HG03103 (cell line): ENCODE results near the gene MYO18B.

Experiments used
- ATAC-seq: cut with Tn5 transposase; IDR thresholded peaks from one replicate; pipeline ENCODE4 v1.9.1; 2021; ENCODE audit warnings: low read depth; ENCODE audit not compliant: unreplicated experiment

MYO18B gene

DNA sequence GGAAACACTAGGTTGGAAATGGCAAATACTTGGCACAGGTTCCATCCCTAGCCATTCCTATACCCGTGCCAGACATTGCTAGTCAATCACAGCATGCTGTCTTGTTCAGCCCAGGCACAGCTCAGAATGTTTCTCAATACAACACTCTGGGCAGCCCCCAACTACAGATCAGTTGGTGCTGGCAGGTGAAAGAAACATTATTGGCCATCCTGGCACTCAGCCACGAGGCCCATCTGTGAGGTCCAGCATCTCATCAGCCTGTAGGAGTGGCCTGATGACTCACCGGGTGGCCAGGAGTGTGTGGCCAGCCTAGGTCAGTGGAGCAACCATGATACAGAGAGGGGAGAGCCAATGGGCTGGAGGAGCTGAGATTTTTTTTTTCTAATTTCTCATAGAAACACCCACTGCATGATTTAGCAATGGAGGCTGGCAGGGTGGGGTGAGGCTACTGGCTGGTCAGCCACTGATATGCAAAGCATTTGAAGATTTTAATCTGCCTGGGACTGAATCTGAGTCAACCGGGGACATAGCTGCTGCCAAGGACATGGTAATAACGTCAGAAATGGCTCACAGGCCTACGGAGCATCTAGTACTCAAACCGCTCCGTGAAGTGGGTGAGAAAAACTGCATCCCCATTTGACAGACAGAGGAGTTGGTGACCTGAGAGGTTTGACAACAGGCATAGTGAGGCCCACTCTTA lies 5.4 kb downstream of the MYO18B start:
- no peak for ATAC-seq

DNA sequence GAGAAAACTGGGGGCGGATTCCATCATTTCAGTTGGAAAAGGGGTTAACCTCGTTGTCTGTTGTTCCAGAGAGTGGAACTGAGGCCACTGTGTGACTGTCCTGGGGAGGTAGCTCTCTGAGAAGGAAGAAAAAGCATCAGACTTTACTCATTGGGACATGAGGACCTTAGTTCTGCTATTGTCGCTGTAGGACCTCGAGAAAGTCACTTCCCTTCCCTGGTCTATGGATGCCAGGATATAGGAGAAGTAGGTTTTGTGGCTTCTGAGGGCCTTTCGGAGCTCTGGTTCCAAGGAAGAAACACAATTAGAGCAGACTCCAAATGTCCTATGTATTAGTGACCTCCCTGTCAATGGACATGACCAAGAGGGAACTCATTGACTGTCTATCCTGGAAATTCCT lies 6.2 kb downstream of the MYO18B start:
- ATAC-seq, result no peak

DNA sequence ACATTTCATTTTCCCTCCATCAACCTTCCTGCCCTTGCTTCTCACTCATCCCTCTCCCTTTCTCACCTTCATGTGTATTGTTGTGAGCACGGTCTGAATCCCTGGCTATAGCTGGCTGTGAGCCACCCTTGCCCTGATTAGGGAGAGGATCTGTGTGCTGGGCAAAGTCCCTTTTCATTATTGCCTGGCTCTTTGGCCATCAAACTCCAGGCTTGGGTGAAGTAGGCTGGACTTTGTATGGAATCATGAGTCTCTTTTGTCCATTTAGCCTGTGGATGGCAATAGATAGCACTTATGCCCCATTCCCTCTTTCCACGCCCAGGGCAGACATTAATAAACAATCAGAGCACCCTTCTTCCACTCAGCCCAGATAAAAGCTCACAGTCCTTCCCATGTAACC lies 6.7 kb downstream of the MYO18B start:
- no peak for ATAC-seq

DNA sequence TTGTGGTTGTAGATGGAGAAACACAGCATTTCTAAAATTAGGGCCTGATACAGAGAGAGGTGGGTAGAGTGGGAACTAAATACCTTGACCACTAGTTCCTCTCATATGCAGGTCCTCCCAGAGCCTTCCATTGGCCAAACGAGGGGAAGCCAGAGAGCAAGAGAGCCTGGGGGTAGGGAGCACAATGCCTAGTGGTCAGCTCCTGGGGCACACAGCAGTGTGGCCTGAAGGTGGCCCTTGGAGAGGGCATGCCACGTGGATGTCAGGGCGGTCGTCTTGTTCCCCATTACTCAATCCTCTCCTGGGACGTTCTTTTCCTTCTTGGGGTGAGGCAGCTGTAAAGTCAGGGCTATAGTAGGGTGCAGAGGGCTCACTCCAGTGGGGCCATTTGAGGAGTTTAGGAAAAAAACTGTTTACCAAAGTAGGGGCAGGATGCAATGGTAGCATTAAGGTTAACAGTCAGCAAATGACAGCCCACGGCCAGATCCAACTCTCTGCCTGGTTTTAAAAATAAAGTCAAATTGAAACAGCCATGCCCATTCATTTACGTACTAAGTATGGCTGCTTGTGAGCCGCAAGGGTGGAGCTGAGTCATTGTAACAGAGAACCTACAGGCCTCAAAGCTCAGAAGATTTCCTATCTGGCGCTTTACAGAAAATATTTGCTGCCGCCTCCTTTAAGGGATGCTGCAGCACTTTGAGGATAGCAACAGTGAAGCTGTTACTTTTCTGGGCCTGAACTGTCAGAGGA lies 7.6 kb downstream of the MYO18B start:
- ATAC-seq, result no peak

DNA sequence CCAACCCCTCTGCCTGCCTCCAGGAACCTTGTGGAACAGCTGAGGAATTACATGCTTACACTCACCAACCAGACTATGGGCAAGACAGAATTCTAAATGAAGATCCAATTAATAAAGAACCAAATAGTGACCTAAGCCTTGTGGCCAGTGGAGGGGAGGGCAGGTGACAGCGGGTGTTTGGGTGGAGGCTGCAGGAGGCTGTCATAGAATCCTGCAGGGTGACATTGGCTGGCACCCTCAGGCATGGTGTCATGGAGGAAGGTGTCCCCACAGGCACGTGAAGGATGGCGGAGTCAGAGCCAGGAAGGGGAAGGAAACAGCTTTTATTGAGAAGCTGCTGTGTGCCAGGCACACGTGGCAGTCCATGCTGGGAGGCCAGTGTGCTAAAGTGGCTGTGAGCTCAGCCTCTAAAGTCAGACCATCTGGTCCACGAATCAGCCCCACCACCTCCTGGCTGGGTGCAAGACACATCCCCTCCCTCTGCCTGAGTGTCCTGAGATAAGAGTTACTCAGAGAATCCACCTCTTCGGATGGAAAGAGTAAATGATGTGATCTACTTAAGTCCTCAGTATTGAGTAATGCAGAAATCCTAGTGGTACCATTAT lies 8.7 kb downstream of the MYO18B start:
- no peak for ATAC-seq

DNA sequence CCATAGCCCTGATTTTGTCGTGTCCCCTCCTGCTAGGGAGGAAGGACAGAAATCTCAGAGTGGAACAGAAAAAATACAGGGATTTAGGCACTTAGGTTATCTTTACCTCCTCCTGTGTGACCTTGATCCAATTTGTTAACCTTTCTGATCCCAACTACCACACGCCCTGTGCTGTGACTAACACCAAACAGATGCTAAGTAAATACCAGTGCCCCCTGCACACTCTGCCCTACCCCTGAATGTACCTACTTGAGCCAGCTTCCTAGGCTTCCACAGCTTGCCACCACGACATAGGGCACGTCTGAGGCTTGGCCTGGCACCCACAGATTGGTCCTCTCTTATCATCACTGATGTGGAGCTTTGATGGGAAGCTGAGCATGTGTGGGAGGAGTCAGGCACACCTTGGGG lies 9.2 kb downstream of the MYO18B start:
- no peak for ATAC-seq

DNA sequence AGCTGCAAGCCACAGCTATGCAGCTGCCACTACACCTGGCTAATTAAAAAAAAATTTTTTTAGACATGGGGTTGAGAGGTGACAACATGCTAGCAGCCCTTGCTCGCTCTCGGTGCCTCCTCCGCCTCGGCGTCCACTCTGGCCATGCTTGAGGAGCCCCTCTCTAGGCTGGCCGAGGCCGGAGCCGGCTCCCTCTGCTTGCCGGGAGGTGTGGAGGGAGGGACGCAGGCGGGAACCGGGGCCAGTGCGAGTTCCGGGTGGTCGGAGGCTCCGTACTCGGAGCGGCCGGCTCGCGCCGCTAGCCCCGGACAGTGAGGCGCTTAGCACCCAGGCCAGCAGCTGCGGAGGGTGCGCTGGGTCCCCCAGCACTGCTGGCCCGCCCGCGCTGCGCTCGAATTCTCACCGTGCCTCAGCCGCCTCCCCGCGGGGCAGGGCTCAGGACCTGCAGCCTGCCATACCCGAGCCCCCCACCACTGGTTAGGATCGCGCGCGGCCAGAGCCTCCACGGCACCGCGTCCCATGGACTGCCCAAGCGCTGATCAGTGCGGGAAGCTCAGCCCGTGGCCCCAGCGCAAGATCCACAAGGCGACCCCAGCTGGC lies 10.7 kb downstream of the MYO18B start:
- ATAC-seq, result no peak

DNA sequence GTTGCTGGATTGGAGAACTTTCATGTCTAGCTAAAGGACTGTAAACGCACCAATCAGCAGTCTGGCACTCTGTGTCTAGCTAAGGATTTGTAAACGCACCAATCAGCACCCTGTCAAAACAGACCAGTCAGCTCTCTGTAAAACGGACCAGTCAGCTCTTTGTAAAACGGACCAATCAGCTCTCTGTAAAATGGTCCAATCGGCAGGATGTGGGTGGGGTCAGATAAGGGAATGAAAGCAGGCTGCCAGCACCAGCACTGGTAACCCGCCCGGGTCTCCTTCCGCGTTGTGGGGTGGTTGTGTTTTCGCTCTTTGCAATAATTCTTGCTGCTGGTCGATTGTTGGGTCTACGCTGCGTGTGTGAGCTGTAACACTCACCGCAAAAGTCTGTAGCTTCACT lies 11.3 kb downstream of the MYO18B start:
- no peak for ATAC-seq

DNA sequence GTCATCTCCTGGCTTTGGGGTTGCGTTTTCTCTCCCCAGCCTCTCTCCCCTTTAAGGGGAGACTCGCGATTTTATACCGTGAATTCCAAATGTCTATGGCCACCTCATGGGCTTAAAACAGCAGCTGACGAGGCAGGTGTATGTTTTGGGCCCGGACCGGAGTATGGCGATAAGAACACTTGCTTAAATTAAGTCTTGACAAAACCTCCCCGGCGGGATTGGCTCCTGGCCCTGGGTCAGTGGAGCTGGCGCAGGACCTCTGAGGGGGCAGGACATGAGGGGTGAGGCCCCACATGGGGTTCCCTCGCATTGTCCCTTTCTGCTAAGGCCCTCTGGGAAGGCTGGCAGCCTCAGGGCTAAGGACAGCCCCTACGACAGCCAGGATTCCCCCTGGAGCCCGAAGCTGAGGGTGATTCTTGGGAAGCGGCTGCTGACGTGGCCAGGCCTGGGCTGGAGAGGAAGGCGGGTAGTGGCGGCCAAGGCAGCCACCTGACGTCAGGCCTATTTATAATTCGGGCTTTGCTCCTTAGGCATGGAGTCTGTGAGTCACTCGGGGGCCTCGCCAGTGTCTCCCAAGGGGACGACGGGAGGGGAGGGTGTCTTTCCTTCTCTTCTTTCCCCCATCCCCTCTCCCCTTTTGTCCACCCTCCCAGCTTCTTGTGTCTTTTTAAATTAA lies 12.7 kb downstream of the MYO18B start:
- no peak for ATAC-seq

DNA sequence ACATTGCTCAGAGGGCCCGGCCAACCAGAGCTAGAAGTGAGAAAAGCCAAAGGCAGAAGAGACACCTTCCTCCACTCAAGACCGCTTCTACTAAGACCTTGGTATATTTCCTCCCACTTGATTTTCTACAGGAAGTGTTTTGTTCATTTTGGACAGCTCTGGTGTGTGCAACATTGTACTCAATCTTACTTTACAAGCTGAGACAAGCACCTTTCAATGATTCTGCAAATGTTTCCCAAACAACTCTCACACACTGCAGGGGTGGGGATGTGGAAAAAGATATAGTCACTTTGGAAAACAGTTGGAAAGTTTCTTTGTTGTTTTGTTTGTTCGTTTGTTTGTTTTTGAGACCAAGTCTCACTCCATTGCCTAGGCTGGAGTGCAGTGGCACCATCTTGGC lies 15.7 kb downstream of the MYO18B start:
- ATAC-seq, result no peak

DNA sequence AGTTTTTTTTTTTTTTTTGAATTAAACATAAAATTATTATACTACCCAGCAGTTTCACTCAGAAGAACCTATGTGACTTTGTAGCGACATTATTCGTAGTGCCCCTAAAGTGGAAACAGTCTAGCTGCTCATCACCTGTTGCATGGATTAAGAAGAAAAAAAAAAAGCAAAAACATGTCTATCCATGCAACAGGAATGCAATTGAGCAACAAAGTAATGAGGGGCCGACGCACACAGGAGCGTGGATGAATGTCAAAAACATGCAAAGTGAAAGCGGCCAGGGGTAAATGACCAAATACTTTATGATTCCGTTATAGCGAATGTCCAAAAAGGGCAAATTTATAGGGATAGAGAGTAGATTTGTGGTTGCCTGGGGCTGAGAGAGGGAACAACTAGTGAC lies 16.3 kb downstream of the MYO18B start:
- no peak for ATAC-seq

DNA sequence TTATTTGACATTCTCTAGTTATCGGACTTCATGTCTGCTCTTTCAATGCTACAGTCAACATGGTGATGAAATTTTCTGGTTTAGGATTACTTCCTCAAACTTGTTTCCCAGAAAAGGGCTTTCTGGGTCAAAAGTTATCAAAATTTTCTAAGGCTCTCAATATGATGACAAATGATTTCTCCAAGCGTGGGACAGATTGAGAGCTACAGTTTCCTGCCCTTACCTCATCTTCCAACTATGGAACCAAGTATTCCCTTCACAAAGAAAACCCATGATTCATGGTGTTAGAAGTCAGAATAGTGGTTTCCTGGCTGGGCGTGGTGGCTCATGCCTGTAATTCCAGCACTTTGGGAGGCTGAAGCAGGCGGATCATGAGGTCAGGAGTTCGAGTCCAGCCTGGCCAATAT lies 17.8 kb downstream of the MYO18B start:
- ATAC-seq, result no peak

DNA sequence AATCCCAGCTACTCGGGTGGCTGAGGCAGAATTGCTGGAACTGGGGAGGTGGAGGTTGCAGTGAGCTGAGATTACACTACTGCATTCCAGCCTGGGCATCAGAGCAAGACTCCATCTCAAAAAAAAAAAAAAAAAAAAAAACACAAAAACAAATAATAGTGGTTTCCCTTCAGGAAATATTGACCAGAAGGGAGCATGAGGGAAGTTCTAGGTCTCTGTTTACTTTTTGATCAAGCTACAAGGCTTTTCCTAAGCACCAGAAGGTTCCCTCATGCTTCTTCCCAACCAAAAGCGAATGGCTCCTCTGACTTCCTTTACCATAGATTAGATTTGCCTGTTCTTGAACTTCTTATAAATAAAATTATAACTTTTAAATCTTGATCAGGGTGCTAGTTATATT lies 18.3 kb downstream of the MYO18B start:
- ATAC-seq, result no peak

DNA sequence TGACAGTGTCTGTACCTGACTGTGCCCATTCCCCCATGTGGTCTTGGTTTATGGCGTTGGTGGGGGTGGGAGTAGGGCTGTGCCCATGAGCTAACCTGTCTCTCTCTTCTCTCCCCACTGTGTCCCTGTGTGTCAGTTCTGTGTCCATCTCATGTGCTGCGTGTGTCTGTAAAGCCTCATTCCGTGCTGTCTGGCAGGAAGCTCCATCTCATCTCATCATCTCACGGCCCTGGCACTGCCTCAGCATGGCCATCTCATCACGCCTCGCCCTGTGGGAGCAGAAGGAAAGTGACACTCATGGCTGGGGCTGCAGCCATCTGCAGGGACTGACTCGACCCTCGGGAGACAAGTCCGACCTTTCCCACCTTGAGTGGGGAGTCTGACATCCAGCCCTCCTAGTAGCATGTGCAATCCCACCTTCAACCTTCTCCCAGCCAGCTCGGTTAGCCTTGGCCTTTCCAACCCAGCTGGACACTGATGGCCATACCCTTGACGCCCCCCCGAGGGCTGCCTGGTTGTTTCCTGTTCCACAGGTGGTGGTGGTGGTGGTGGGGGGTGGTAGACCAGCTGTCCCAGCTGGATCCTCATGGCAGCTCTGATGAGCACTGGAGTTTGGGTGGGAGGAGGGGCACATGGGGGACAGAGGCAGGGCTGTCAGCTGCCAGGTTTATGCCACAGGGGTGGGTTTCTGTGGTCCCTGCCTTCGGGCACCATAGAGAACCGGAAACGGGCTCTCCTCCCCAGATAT lies 19.0 kb downstream of the MYO18B start:
- ATAC-seq, result no peak

DNA sequence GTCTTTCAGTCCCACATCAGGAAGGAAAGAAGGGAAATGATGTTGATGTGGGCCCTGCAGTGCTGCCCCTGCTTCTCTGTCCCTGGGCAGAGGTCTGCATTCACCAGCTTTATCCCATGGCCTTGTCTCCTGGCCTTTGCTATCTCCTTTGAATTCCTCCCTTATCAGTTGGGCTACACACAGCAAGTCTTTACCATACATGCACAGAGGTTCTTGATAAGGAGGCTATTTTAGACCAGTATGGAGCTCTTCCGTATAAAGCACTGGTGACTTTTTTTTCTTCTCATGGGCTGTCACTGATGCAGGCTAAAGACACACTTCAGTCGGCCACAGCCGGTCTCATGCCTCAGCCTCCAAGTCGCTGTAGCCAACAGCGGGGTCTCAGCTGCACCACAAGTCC lies 20.2 kb downstream of the MYO18B start:
- no peak for ATAC-seq

DNA sequence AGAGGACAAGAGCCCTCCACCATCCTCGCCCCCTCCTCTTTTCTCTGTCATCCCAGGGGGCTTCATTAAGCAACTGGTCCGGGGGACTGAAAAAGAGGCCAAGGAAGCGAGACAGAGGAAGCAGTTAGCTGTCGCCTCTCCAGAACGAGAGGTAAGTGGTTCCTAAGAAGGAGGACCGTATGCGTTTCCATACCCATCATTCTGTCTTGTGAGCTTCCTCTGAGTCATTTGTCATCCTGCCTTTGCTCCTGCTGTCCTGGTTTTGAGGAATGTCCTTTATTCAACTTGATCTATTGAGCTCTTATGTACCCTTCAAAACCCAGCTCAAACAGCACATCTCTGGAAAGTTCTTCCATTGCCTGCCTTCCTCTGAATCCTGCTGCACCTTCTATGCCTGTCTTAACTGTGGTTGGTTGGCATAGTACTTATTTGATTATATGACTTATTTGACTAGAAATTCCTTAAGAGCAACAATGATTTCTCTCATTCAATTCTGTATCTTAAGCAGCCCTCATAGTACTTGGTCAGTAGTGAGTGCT lies 21.3 kb downstream of the MYO18B start:
- ATAC-seq, result no peak

DNA sequence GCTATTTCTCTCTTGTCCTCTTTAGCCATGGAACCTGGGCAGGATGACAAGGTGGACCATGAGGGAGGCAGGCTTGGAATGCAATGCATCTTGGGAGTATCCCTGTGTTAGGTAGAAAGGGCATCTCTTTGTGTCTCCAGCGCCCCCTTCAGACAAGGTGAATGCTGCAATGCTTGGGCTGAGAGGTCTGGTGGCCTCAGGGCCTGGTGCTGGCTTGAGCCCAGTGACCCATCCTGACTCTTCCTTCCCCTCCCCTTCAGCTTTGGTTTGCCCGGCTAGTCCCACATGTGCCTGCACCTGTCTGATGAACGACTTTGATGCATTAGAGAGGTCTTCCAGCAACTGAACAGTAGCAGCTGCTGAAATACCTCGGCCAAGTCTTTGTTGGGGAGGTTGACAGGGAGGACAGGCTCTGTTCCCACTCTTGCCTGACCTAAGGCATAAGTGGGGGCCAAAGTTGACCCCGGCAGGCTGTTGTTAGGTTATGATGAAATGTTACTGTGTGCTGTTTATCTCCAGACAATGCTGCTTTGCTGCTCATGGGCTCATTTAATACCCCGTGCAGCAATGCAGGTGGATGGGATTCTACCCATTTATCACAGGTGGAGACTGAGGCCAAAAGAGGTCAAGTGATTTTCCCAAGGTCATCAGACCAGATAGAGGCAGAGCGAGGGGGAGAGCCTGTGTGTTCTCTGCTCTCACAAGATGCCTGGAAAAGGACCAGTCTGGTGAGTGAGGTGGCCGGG lies 22.5 kb downstream of the MYO18B start:
- ATAC-seq, result no peak

DNA sequence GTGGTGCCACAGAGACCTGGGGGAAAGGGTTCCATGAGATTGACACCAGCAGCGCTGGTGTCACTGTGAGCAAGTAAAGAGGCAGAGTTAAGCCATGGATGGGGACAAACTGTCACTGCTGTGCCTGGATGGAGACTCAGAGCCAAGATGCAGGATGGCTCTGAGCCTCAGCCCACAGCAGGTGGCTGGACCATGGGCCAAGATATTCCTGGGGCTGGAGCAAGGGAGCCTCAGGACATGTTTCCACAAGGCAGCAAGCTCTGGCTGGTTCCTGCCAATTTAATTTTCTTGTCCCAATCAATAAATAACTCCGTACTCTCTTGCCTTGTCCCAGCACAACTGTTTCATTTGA lies 23.0 kb downstream of the MYO18B start:
- ATAC-seq, result no peak

DNA sequence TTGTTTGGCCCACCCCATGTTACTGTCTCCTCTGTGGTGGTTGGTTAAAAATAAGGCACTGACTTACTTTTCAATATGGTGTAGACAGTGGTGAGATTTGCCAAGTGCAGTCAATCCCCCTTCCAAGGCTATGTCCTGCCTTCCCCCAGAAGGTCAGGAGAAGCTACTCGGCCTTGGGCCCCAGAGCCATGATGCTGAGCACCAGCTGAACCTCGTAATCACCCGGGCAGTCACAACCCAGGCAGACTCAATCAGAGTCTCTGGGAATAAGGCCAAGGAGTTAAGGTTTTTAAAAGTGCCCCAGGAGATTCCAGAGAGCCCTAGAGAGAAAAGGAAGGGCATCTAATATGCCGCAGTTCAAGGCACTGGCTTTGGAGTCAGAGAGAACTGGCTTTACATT lies 23.8 kb downstream of the MYO18B start:
- no peak for ATAC-seq
